ENCODE data around the gene PCYT1A.
"Not testable (repeated sequence)": the region's sequence is repeated elsewhere in the genome, so short reads cannot be mapped to it uniquely, and the experiment has no call there.

The PCYT1A gene

GRCh38 chr3:196284396-196284795, 3.1 kb downstream of the PCYT1A start:
- DNase-seq = no peak

GRCh38 chr3:196281962-196282361, 5.6 kb downstream of the PCYT1A start:
- no peak for DNase-seq

GRCh38 chr3:196280689-196281440, 6.7 kb downstream of the PCYT1A start:
- DNase-seq = no peak

- no peak for DNase-seq
Measured at GRCh38 chr3:196275126-196275525, 12.4 kb downstream of the PCYT1A start.

GRCh38 chr3:196274585-196274984, 12.9 kb downstream of the PCYT1A start:
- no peak for DNase-seq

- DNase-seq = no peak
Measured at GRCh38 chr3:196273655-196274054, 13.9 kb downstream of the PCYT1A start.

GRCh38 chr3:196272826-196273225, 14.7 kb downstream of the PCYT1A start:
- no peak for DNase-seq

- DNase-seq = no peak
Measured at GRCh38 chr3:196270499-196270898, 17.0 kb downstream of the PCYT1A start.

- DNase-seq = no peak
Measured at GRCh38 chr3:196268284-196269163, 19.0 kb downstream of the PCYT1A start.

GRCh38 chr3:196263819-196264218, 23.7 kb downstream of the PCYT1A start:
- no peak for DNase-seq

- no peak for DNase-seq
Measured at GRCh38 chr3:196260784-196261183, 26.7 kb downstream of the PCYT1A start.

- DNase-seq = no peak
Measured at GRCh38 chr3:196255776-196256175, 31.8 kb downstream of the PCYT1A start.

- DNase-seq = no peak
Measured at GRCh38 chr3:196254376-196255283, 32.9 kb downstream of the PCYT1A start.

GRCh38 chr3:196251918-196252317, 35.6 kb downstream of the PCYT1A start:
- DNase-seq = no peak

- DNase-seq = no peak
Measured at GRCh38 chr3:196246612-196247308, 40.8 kb downstream of the PCYT1A start.

- not testable (repeated sequence) for DNase-seq
Measured at GRCh38 chr3:196244166-196244565, 43.4 kb downstream of the PCYT1A start.

GRCh38 chr3:196241704-196242103, 45.8 kb downstream of the PCYT1A start:
- DNase-seq = no peak

GRCh38 chr3:196240424-196240823, 47.1 kb downstream of the PCYT1A start:
- no peak for DNase-seq

GRCh38 chr3:196238612-196239560, 48.6 kb downstream of the PCYT1A start:
- DNase-seq = no peak

GRCh38 chr3:196237203-196237602, 50.3 kb downstream of the PCYT1A start:
- no peak for DNase-seq

GRCh38 chr3:196236223-196236622, 51.3 kb downstream of the PCYT1A start:
- no peak for DNase-seq

Measured in NCI-H1048 (cell line).